ENCODE measurements around the gene UBTF.
A peak's percentile ranks its signal among the peaks of the same experiment; 100 is the strongest.

Gene UBTF

DNA sequence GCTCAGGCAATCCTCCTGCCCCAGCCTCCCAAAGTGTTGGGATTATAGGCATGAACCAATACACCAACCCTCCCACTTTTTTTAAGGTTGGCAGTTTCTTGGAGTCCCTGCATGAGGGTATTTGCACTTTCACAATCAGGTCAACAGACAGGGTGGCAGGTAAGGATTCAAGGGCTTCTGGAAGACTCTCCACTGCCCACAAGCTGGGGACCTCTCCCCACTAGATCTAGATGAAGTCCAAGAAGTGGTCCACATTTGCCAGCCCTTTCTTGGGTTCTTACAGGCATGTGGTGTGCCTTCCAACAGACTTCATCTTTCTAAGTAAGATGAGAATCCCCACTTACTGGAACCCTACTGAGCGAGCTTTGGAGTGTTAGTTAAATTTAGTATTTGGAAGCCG lies 45.0 kb downstream of the UBTF start:
- Histone ChIP-seq H2AFZ (no peak overlapping the region), H3K4me3 (ENCODE audit: low read depth, low read length) (no peak overlapping the region), H3K79me2 (no peaks in the 10 kb centered on the region), H3K4me2 (ENCODE audit: low read length) (no peak overlapping the region), H3K36me3 (ENCODE audit: control insufficient read depth, insufficient read depth, low read length) (no peaks in the 10 kb centered on the region), H3K27me3 (ENCODE audit: control insufficient read depth, insufficient read depth, low read length) (no peaks in the 10 kb centered on the region), H3K9me3 (ENCODE audit: control insufficient read depth, low read length) (no peaks in the 10 kb centered on the region), H3K4me1 (peaks cover 12% of the 10 kb centered on the region), H3K27ac (no peak overlapping the region), H3K9ac (no peak overlapping the region)
- TF ChIP-seq, protein P1, sequence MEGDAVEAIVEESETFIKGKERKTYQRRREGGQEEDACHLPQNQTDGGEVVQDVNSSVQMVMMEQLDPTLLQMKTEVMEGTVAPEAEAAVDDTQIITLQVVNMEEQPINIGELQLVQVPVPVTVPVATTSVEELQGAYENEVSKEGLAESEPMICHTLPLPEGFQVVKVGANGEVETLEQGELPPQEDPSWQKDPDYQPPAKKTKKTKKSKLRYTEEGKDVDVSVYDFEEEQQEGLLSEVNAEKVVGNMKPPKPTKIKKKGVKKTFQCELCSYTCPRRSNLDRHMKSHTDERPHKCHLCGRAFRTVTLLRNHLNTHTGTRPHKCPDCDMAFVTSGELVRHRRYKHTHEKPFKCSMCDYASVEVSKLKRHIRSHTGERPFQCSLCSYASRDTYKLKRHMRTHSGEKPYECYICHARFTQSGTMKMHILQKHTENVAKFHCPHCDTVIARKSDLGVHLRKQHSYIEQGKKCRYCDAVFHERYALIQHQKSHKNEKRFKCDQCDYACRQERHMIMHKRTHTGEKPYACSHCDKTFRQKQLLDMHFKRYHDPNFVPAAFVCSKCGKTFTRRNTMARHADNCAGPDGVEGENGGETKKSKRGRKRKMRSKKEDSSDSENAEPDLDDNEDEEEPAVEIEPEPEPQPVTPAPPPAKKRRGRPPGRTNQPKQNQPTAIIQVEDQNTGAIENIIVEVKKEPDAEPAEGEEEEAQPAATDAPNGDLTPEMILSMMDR (IDR thresholded peaks at IDR 0.05), result no peak

DNA sequence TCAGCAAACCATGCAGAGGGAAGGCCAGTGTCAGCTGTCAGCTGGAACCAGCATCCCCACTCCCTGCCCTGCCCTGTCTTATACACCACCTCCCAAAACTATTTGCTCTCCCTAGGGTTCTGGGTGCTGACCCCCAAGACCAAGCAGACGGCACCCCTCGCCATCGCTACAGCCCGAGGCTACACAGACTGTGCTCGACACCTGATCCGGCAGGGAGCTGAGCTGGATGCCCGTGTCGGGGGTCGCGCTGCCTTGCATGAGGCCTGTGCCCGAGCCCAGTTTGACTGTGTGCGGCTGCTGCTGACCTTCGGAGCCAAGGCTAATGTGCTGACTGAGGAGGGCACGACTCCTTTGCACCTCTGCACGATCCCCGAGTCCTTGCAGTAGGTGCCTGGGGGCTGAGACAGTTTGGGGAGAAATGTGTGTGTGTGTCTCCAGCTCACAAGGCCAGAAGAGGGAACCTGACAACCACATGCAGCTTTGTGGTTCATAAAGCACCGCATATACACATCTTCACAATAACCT lies 47.5 kb downstream of the UBTF start:
- Histone ChIP-seq H3K27ac (no peak overlapping the region), H3K36me3 (ENCODE audit: control insufficient read depth, insufficient read depth, low read length) (no peaks in the 10 kb centered on the region)

DNA sequence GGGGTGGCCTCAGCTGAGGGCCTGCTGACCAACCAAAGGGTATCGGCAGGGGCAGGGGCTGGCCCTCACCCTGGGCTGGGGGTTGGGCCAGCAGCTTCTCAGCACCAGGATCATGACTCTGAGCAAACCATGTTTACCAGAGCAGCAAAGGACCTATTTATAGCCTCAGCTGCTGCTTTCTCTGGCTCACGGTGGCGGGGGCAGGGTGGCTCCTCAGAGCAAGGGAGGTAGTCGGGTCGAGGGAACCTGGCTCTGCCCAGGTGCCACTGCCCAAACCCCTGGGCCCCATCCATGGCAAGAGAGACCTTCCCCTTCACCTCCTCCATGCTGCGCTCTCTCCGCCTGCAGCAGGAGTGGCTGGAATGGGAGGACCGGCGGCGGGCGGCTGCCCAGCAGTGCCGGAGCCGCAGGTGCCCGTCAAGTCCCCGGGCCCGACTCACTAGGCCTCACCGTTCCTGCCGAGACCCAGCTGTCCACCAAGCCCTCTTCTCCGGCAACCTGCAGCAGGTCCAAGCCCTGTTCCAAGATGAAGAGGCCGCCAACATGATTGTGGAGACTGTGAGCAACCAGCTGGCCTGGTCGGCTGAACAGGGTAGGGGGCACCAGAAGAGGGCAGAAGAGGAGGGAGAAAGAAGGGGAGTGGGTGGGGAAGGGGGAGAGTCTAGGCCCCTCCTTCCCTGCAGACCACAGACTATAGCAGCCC lies 48.8 kb downstream of the UBTF start, which contains the start of gene ASB16:
ASB16 (plus strand) TSS at position 206 of the 703 bp plus-strand sequence; CDS start at position 292, 86 bp downstream.
- TF ChIP-seq, protein P1 (IDR thresholded peaks at IDR 0.05), result no peak
- Histone ChIP-seq H3K36me3 (ENCODE audit: control insufficient read depth, insufficient read depth, low read length) (no peaks in the 10 kb centered on the region), H2AFZ (peak within 1 kb of the TSS; percentile 75), H3K27me3 (ENCODE audit: control insufficient read depth, insufficient read depth, low read length) (no peaks in the 10 kb centered on the region), H3K27ac (peak within 1 kb of the TSS; percentile 51), H3K4me3 (ENCODE audit: low read depth, low read length) (peak within 1 kb of the TSS; percentile 32), H3K9me3 (ENCODE audit: control insufficient read depth, low read length) (no peaks in the 10 kb centered on the region), H3K9ac (no peak within 1 kb of the TSS), H3K4me1 (peaks cover 19% of the 10 kb centered on the region), H3K79me2 (no peaks in the 10 kb centered on the region), H3K4me2 (ENCODE audit: low read length) (peak within 1 kb of the TSS; percentile 65)

More for the DNA sequence above, 47.5 kb downstream of the UBTF start:
- no peaks in the 10 kb centered on the region for H3K27me3 ChIP-seq (ENCODE audit: control insufficient read depth, insufficient read depth, low read length)
- H3K4me3 ChIP-seq (ENCODE audit: low read depth, low read length), result no peak overlapping the region
- no peaks in the 10 kb centered on the region for H3K9me3 ChIP-seq (ENCODE audit: control insufficient read depth, low read length)
- H3K9ac ChIP-seq, result no peak overlapping the region
- H2AFZ ChIP-seq, result no peak overlapping the region
- H3K79me2 ChIP-seq, result no peaks in the 10 kb centered on the region
- H3K4me2 ChIP-seq (ENCODE audit: low read length), result no peak overlapping the region
- peaks cover 19% of the 10 kb centered on the region for H3K4me1 ChIP-seq
- TF ChIP-seq, protein P1 (IDR thresholded peaks at IDR 0.05), result no peak

DNA sequence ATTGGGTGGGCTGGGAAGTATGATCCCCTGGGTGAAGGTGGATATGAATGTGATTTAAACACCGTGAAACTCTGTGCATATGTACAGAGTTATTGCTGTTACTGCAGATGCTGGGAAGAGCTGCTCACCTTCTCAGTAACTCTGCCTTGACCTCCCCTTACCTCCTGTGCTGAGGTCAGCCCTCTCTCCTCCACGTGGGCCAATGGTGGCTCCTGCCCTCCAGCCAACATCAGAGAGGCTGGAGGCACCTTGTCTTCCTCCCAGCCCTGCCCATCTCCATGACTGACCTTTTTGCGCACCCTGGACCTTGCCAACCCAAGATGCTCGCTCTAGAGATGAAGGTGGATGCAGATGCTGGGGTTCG lies 49.4 kb downstream of the UBTF start:
- Histone ChIP-seq H2AFZ (peak overlapping the region; percentile 75), H3K9ac (no peak overlapping the region), H3K36me3 (ENCODE audit: control insufficient read depth, insufficient read depth, low read length) (no peaks in the 10 kb centered on the region), H3K9me3 (ENCODE audit: control insufficient read depth, low read length) (no peaks in the 10 kb centered on the region), H3K4me1 (peaks cover 19% of the 10 kb centered on the region), H3K79me2 (no peaks in the 10 kb centered on the region), H3K4me2 (ENCODE audit: low read length) (peak overlapping the region; percentile 65), H3K27ac (peak overlapping the region; percentile 51), H3K27me3 (ENCODE audit: control insufficient read depth, insufficient read depth, low read length) (no peaks in the 10 kb centered on the region), H3K4me3 (ENCODE audit: low read depth, low read length) (peak overlapping the region; percentile 32)
- TF ChIP-seq, protein P1 (IDR thresholded peaks at IDR 0.05), result no peak

All from parathyroid adenoma (tissue), 2 donors.